Gastrocnemius medialis (tissue), 4 donors: ENCODE data around the gene GHRL.

Experiments used
- POLR2A ChIP-seq, 2 donors: fragments of 450-650 bp; IDR thresholded peaks; one replicate each; pipeline ENCODE4 v1.6.1; 2017; ENCODE audit warnings: antibody characterized with exemption in 2 of 2, mild to moderate bottlenecking in 2 of 2, moderate library complexity in 2 of 2
- TF ChIP-seq, protein P1 (sequence below), 5 experiments: fragments of 450-650 bp in 3 of 5; fragments of 200-600 bp in 2 of 5; sonication (generic) in 2 of 5; IDR thresholded peaks in 4 of 5; conservative IDR thresholded peaks in 1 of 5; 1 replicate in 4 of 5; 2 replicates in 1 of 5; pipeline ENCODE4 v1.5.1; 2016 to 2019; ENCODE audit warnings: antibody characterized with exemption in 5 of 5, mild to moderate bottlenecking in 3 of 5, moderate library complexity in 3 of 5

DNA sequence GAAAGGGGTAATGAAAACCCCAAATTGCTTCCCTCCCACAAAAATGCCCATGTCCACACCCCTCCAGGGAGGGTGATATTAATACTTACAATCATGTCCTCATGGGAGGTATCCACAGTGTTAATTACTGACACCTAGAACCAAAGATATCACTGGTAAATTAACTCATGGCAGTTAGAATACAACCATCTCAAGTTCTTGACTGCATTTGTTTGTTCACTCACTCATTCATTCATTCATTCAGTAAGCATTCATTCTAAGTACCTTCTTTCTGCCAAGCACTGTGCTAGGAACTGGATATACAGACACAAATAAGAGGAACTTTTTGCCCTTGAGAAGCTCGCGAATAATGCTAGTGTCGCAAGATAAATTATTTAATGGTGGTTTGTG, 25.2 kb upstream of the GHRL start:
- TF ChIP-seq, protein P1, sequence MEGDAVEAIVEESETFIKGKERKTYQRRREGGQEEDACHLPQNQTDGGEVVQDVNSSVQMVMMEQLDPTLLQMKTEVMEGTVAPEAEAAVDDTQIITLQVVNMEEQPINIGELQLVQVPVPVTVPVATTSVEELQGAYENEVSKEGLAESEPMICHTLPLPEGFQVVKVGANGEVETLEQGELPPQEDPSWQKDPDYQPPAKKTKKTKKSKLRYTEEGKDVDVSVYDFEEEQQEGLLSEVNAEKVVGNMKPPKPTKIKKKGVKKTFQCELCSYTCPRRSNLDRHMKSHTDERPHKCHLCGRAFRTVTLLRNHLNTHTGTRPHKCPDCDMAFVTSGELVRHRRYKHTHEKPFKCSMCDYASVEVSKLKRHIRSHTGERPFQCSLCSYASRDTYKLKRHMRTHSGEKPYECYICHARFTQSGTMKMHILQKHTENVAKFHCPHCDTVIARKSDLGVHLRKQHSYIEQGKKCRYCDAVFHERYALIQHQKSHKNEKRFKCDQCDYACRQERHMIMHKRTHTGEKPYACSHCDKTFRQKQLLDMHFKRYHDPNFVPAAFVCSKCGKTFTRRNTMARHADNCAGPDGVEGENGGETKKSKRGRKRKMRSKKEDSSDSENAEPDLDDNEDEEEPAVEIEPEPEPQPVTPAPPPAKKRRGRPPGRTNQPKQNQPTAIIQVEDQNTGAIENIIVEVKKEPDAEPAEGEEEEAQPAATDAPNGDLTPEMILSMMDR (IDR thresholded peaks at IDR 0.05 in 4 of 5, conservative IDR thresholded peaks at IDR 0.05 in 1 of 5): no peak
- TF ChIP-seq POLR2A (IDR thresholded peaks at IDR 0.05): no peak
